GM19397 (cell line): ENCODE data around the gene TRMU.

Source experiments
- ATAC-seq: cut with Tn5 transposase; IDR thresholded peaks from one replicate; pipeline ENCODE4 v1.9.1; 2021; ENCODE audit warnings: mild to moderate bottlenecking, moderate library complexity; ENCODE audit not compliant: unreplicated experiment

Gene TRMU

DNA sequence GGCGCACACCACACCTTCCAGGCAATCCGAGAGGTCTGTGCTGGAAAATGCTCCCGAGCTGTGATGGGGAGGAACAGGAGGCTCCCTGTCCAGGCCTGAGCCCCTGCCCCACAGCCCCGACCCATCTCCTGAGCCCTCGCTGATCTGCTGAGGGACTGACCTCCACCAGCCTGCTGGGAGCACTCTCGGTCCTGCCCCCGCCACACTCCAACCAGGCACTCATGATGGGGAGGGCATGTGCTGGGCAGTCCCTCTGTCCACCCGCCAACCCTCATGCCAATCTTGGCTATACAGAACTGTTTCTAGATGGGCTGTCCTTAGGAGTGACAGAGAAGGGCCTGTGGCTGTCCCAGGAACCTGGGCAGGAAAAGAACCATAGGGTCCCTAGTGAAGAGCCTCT, 70.8 kb downstream of the TRMU start:
- no peak for ATAC-seq

DNA sequence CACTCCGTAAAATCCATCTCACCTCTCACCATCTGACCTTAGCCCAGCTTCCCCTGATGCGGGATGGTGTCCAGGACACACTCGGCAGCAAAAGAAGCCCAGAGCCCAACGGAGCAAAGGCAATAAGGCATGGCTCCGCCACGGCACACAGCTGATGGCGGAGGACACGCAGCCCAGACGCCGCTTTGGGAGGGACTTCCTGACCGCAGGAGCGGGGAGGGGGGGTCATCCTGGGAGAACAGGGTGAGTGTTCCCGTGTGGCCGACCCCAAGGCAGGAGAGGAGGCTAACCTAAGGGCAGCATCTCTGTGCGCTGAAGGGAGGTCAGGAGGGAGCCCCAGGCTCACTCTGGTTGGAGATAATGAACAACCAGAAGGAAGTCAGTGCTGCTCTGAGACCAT, 71.3 kb downstream of the TRMU start:
- ATAC-seq = no peak
